SKM-1 (cell line): Measurements from ENCODE around the gene ADGRV1.
"Not testable (repeated sequence)": the region's sequence is repeated elsewhere in the genome, so short reads cannot be mapped to it uniquely, and the experiment has no call there.

Experiments
- DNase-seq: peaks from one replicate; lab custom pipeline; 2025; ENCODE audit not compliant: unreplicated experiment; lab: John Stamatoyannopoulos, UW

The ADGRV1 gene

DNA sequence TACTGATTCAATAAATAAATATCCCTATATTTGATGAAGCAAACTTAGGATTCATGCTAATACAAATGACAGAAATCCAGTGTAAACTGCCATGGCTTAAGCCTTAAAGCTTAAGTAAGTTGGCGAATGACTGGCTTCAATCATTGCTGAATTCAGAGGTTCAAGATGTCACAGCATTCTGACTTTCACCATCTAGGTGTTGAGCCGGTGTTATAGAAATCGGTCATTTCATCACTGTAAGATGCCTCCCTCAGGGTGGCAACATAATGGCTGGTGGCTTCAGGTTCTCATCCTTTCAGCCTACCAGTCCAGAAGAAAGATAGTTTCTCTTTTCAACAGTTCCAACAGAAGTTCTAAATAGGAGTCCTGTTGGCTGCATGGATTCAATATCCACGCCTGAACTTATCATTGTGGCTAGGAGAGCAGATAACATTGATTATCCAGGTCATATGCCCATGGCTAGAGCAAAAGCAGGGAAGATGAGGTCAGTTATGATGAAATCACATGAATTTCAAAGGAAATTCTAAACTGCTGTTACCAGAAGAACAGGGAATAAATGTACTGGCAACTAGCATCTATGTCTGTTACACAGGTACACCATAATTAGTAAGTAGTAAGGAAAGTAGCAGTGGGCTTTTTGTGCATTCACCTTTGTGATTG lies 460.2 kb downstream of the ADGRV1 start:
- no peak for DNase-seq

GRCh38 chr5:91020065-91020800 lies 461.6 kb downstream of the ADGRV1 start:
- DNase-seq = no peak

GRCh38 chr5:91022518-91022917 lies 463.9 kb downstream of the ADGRV1 start:
- no peak for DNase-seq

- no peak for DNase-seq
Measured at GRCh38 chr5:91024206-91024605, 465.6 kb downstream of the ADGRV1 start.

- no peak for DNase-seq
Measured at GRCh38 chr5:91024727-91025126, 466.1 kb downstream of the ADGRV1 start.

DNA sequence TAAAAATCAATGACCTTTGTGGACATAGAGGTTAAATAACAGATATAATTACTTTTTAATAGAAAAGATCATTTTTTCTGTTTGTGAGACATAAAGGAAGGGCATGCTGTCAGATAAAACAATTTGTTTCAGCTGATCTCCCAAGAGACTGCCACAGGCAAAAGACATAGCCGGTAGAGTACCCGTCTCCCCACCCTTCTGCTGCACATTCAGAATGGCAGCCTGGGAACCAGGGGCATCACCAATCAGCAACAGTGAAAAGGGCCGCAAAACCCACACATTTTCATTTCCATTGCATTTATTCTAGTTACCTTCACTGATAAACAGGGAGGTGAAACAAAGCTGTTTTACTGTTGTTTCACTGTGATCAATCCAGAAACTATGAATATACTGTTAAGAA lies 466.9 kb downstream of the ADGRV1 start:
- no peak for DNase-seq

DNA sequence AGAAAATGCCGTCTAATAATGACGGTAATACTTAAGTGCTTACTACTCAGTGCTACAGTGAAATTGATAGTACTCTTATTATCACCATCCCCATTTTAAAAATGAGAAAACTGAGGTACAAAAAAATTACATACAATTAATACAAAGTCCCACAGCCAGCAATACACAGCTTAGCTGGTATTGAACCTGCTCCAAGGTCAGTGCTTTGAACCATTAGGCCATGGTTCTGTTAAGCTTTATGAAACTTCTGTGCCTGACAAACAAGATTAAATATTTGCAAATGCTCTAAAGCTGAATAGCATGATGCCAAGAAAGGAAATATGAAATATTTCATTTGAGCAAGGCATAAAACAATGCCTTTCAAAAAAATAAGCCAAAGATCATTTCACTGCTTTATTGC lies 467.4 kb downstream of the ADGRV1 start:
- DNase-seq = no peak

- DNase-seq = no peak
Measured at GRCh38 chr5:91026466-91026865, 467.9 kb downstream of the ADGRV1 start.

DNA sequence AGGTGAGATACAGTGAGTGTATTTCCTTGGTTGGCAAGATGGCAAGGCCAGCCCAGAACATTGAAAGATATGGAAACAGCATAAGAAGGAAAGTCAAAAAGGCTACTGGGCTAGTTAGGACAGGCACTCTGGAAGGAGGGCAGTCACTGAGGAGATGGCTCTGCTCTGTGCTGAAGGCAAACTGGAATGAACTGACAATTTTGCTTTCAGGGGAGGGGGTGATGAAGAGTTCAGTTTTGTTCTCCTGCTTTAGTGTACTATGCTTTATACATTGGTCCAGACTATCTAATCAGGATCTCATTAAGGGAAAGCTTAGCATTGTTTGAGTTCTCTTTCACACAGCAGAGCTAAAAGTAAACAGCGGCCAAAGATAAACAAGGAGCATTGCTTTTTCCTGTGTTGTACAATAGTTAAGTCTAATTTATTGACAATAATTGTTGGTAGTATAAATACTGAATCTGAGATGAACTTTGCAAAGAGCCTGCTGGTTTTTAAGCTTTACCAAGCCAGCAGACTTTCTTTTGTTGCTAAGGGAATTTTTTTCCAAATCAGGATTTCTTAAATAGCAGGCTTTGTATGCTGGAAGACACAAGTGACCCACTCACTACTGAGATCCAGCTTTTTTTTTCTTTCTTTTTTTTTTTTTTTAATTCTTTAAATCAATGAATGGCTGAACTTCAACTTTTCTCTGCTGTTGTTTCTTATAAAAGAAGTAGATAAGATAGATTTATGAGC lies 469.0 kb downstream of the ADGRV1 start:
- no peak for DNase-seq

DNA sequence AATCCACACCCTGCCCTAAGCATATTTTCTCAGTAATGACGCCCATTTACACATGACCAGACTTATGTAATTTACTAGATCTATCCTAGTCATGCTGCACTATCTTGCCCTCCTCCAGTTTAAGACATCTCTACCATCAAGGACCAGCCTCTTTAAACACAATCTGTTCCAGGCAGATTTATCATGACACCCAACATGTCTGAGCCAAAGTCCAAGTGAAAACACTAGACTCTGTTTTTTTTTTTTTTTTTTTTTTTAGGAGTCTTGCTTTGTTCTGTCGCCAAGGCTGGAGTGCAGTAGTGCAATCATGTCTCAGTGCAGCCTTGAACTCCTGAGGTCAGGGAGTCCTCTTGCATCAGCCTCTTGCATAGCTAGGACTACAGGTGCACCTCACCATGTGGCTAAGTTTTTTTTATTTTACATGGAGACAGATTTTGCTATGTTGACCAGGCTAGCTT lies 469.9 kb downstream of the ADGRV1 start:
- no peak for DNase-seq

GRCh38 chr5:91030521-91031401 lies 472.2 kb downstream of the ADGRV1 start:
- DNase-seq = no peak

- no peak for DNase-seq
Measured at GRCh38 chr5:91031402-91031752, 472.8 kb downstream of the ADGRV1 start.

GRCh38 chr5:91032125-91032524 lies 473.5 kb downstream of the ADGRV1 start:
- no peak for DNase-seq

GRCh38 chr5:91033370-91033769 lies 474.8 kb downstream of the ADGRV1 start:
- no peak for DNase-seq

DNA sequence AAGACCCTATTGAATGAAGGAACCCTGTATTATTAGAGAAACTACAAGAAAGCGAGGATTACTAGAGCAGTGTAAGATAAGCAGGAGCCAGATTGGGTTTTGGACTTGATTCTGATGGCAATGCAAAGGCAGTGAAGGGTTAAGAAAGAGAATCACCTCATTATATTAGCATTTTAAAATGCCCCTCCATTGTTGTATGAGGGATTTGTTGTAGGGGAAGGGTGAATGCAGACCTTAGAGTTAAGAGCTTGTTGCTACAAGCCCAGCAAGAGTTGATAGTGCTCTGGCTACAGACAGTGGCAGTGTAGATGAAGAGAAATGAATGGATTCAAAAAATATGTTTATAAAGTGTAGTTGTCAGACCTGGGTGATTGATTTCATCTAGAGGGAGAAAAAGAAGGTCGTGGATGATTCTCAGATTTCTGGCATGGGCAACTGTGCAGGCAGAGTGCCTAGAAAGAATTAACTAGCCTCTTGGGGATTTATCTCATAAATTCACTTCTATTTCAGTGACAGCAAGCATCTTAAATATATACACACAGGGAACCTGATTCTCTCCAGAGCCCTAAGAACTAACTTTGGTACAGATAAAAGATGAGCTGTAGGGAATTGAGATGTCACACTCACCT lies 479.7 kb downstream of the ADGRV1 start:
- DNase-seq = no peak

DNA sequence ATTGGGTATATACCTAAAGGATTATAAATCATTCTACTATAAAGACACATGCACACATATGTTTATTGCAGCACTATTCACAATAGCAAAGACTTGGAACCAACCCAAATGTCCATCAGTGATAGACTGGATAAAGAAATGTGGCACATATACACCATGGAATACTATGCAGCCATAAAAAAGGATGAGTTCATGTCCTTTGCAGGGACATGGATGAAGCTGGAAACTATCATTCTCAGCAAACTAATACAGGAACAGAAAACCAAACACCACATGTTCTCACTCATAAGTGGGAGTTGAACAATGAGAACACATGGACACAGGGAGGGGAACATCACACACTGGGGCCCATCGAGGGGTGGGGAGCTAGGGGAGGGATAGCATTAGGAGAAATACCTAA lies 482.5 kb downstream of the ADGRV1 start:
- DNase-seq = not testable (repeated sequence)

GRCh38 chr5:91042247-91042935 lies 483.8 kb downstream of the ADGRV1 start:
- DNase-seq = no peak

DNA sequence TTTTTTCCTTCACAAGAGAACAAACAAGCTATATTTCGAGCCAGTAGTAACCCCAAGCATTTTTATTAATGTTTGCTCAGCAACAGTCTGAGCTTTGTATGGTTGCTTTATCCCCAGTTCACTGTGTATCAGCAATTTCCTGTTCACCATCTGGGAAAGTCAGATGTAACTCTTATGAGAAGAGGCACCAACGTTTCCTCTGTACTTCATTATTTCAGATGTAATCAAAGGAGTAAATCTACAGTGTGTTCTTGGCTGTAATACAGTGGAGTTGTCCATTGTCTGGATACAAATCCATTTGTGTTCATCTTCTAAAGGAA lies 484.3 kb downstream of the ADGRV1 start:
- DNase-seq = no peak

DNA sequence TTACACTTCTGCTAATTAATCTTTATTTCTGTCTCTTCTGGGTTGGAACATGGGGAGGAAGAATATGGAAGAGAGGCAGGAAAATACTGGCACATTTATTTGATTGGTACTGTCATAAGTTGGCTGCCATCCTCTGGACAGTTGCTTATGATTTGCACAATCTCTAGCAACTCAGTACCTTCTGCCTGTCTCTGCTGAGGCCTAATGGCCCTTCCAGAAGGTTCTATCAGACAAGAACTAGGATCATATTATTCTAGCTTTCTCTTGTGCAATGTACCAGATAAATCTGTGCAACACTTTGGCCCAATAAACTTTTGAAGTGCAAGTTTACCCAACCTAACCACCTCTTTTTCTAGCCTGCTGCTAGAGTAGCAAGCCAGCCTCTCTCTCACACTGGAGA lies 489.5 kb downstream of the ADGRV1 start:
- no peak for DNase-seq

GRCh38 chr5:91049112-91049511 lies 490.5 kb downstream of the ADGRV1 start:
- DNase-seq = no peak
